Measurements from ENCODE around the gene MARK4. TPM values are rescaled to one million over a fixed set of nuclear protein-coding genes. Genes with fewer than 3 reads are reported as not detected.

MARK4 gene
- total RNA-seq, 1 experiment from 2014 or later, result 37.7 TPM

DNA sequence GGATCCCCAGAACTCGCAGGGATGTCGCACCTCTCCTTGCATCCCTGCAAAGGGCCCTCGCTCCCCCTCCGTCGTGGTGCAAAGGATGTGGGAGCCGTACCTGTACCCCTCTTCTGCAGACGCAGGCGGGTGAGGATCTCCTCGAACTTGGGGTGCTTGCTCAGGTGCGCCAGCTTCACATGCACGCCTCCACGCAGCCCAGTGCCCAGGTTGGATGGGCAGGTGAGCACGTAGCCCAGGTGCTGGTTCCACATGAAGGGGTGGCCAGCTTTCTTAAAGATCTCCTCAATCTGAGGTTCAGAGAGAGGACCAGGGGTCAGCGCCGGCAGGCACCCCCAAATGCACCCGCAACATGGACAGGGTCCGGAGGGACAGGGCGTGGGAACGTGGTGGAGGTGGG, 56.3 kb downstream of the MARK4 start:
- Histone ChIP-seq H3K4me2 (ENCODE audit: low read length) (no peak overlapping the region), H3K36me3 (ENCODE audit: control insufficient read depth in 1 of 2, insufficient read depth in 2 of 2, low read length in 2 of 2) (no peaks in the 10 kb centered on the region), H3K4me1 (ENCODE audit: control insufficient read depth in 1 of 2, insufficient read depth in 2 of 2, low read length in 2 of 2) (peaks cover 10 to 16% of the 10 kb centered on the region in 2 experiments), H3K79me2 (ENCODE audit: insufficient read depth, low read length) (no peaks in the 10 kb centered on the region), H3K9me2 (ENCODE audit: insufficient read depth) (no peaks in the 10 kb centered on the region), H3K9ac (ENCODE audit: low read length) (no peak overlapping the region), H3K9me3 (ENCODE audit: control insufficient read depth in 1 of 2, insufficient read depth in 1 of 2, low read depth in 1 of 2, low read length in 2 of 2) (no peaks in the 10 kb centered on the region), H4K20me1 (ENCODE audit: insufficient read depth) (no peaks in the 10 kb centered on the region), H3K27ac (ENCODE audit: low read depth, low read length) (no peak overlapping the region), H2AFZ (ENCODE audit: low read depth, low read length, poor library complexity, severe bottlenecking) (no peak overlapping the region), H3K4me3 (replicated peaks in 1 of 2; ENCODE audit: low read depth in 1 of 2, low read length in 2 of 2) (no peak overlapping the region), H3K27me3 (ENCODE audit: insufficient read depth, low read length) (no peaks in the 10 kb centered on the region)
- DNase-seq (ENCODE audit: low read depth, low spot score) (no peak), ATAC-seq (no peak)
- intact Hi-C loops (cut with micrococcal nuclease), result no loop called here
- no TSS peak for BruUV-seq (replicated peaks)
- CTCF ChIA-PET, result interaction anchor here (0.6 kb wide), 2 partner anchors 489 to 771 kb away, joined by 3 to 4 read pairs; no protein-coding TSS in a partner anchor
- RAD21 ChIA-PET (ENCODE audit: low non-redundant PET in 1 of 2, low total read pairs in 2 of 2, uncharacterized antibody in 2 of 2, unreplicated experiment in 2 of 2), result no interaction called here
- POLR2A ChIA-PET, result no interaction called here
- no peak for TF ChIP-seq SP1 (IDR thresholded peaks at IDR 0.05; ENCODE audit: low read depth)
- no peak for TF ChIP-seq CBX3 (IDR thresholded peaks at IDR 0.05; ENCODE audit: low read depth)
- TF ChIP-seq FOSL1 (IDR thresholded peaks at IDR 0.05; ENCODE audit: low read depth), result no peak
- no peak for TF ChIP-seq ZNF274 (IDR thresholded peaks at IDR 0.05; ENCODE audit: low read depth, low read length)
- TF ChIP-seq TCF7L2 (IDR thresholded peaks at IDR 0.05; ENCODE audit: borderline replicate concordance, extremely low read depth, insufficient read depth, insufficient read length), result no peak
- TF ChIP-seq, protein P1, sequence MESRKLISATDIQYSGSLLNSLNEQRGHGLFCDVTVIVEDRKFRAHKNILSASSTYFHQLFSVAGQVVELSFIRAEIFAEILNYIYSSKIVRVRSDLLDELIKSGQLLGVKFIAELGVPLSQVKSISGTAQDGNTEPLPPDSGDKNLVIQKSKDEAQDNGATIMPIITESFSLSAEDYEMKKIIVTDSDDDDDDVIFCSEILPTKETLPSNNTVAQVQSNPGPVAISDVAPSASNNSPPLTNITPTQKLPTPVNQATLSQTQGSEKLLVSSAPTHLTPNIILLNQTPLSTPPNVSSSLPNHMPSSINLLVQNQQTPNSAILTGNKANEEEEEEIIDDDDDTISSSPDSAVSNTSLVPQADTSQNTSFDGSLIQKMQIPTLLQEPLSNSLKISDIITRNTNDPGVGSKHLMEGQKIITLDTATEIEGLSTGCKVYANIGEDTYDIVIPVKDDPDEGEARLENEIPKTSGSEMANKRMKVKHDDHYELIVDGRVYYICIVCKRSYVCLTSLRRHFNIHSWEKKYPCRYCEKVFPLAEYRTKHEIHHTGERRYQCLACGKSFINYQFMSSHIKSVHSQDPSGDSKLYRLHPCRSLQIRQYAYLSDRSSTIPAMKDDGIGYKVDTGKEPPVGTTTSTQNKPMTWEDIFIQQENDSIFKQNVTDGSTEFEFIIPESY (IDR thresholded peaks at IDR 0.05; ENCODE audit: extremely low read depth, insufficient replicate concordance, low read length), result no peak
- no peak for TF ChIP-seq RAD21 (IDR thresholded peaks at IDR 0.05; ENCODE audit: low read depth)
- TF ChIP-seq EGR1 (IDR thresholded peaks at IDR 0.05; ENCODE audit: low read depth), result no peak
- no peak for TF ChIP-seq JUND (IDR thresholded peaks at IDR 0.05)
- TF ChIP-seq YY1 (IDR thresholded peaks at IDR 0.05; ENCODE audit: extremely low read depth, insufficient replicate concordance, low read depth, low read length), result no peak
- no peak for TF ChIP-seq REST (IDR thresholded peaks at IDR 0.05; ENCODE audit: low read depth)
- TF ChIP-seq ATF3 (IDR thresholded peaks at IDR 0.05), result no peak
- TF ChIP-seq ELF1 (IDR thresholded peaks at IDR 0.05; ENCODE audit: borderline replicate concordance, low read depth), result no peak
- TF ChIP-seq CEBPB (IDR thresholded peaks at IDR 0.05; ENCODE audit: low read depth), result no peak
- no peak for TF ChIP-seq POLR2AphosphoS5 (IDR thresholded peaks at IDR 0.05; ENCODE audit: low read depth, low read length)
- TF ChIP-seq MAX (IDR thresholded peaks at IDR 0.05), result no peak
- TF ChIP-seq SIN3A (IDR thresholded peaks at IDR 0.05; ENCODE audit: low read depth), result no peak
- TF ChIP-seq ZFX (IDR thresholded peaks at IDR 0.05), result no peak
- TF ChIP-seq, protein P2, sequence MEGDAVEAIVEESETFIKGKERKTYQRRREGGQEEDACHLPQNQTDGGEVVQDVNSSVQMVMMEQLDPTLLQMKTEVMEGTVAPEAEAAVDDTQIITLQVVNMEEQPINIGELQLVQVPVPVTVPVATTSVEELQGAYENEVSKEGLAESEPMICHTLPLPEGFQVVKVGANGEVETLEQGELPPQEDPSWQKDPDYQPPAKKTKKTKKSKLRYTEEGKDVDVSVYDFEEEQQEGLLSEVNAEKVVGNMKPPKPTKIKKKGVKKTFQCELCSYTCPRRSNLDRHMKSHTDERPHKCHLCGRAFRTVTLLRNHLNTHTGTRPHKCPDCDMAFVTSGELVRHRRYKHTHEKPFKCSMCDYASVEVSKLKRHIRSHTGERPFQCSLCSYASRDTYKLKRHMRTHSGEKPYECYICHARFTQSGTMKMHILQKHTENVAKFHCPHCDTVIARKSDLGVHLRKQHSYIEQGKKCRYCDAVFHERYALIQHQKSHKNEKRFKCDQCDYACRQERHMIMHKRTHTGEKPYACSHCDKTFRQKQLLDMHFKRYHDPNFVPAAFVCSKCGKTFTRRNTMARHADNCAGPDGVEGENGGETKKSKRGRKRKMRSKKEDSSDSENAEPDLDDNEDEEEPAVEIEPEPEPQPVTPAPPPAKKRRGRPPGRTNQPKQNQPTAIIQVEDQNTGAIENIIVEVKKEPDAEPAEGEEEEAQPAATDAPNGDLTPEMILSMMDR (IDR thresholded peaks at IDR 0.05 in 2 of 3, conservative IDR thresholded peaks at IDR 0.05 in 1 of 3; ENCODE audit: borderline replicate concordance in 1 of 3, insufficient read depth in 1 of 3, low read depth in 2 of 3, low read length in 2 of 3), result no peak
